Measurements from ENCODE around the gene GPBP1. TPM values are rescaled to one million over a fixed set of nuclear protein-coding genes. Genes with fewer than 3 reads are reported as not detected.

The GPBP1 gene
- total RNA-seq, 2 donors from 2014 or later = 40.2 to 93.0 TPM

DNA sequence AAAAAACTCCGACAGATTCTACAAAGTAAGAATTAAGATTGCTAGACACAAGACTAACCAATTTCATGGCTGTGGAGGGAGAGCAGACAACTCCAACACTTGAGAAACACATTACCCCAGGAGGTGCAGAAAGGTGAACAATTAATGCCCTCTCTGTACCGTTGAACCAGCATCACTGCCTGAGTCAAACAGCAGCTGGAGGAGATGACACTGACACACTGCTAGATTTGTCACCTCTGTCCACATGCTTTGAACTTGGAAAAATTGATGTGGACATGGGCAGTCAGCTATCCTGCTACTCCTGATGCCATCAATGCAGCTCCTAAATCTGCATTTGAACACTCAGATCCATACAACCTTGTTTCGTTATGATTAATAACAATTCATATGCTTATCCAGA lies 51.7 kb downstream of the GPBP1 start:
- TF ChIP-seq, protein P1, sequence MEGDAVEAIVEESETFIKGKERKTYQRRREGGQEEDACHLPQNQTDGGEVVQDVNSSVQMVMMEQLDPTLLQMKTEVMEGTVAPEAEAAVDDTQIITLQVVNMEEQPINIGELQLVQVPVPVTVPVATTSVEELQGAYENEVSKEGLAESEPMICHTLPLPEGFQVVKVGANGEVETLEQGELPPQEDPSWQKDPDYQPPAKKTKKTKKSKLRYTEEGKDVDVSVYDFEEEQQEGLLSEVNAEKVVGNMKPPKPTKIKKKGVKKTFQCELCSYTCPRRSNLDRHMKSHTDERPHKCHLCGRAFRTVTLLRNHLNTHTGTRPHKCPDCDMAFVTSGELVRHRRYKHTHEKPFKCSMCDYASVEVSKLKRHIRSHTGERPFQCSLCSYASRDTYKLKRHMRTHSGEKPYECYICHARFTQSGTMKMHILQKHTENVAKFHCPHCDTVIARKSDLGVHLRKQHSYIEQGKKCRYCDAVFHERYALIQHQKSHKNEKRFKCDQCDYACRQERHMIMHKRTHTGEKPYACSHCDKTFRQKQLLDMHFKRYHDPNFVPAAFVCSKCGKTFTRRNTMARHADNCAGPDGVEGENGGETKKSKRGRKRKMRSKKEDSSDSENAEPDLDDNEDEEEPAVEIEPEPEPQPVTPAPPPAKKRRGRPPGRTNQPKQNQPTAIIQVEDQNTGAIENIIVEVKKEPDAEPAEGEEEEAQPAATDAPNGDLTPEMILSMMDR (IDR thresholded peaks at IDR 0.05) = no peak
- no peaks in the 10 kb centered on the region for H3K36me3 ChIP-seq
- H3K4me3 ChIP-seq = no peak overlapping the region
- no peak overlapping the region for H3K27ac ChIP-seq
- H3K4me1 ChIP-seq (ENCODE audit: control insufficient read depth in 1 of 2, low read depth in 2 of 2) = no peaks in the 10 kb centered on the region
- no peak for ATAC-seq (ENCODE audit: insufficient number of reproducible peaks, low FRiP score, low read depth)
- H3K9me3 ChIP-seq = no peaks in the 10 kb centered on the region
- H3K27me3 ChIP-seq (replicated peaks; ENCODE audit: insufficient read depth) = no peaks in the 10 kb centered on the region
- DNase-seq (ENCODE audit: low spot score) = no peak

DNA sequence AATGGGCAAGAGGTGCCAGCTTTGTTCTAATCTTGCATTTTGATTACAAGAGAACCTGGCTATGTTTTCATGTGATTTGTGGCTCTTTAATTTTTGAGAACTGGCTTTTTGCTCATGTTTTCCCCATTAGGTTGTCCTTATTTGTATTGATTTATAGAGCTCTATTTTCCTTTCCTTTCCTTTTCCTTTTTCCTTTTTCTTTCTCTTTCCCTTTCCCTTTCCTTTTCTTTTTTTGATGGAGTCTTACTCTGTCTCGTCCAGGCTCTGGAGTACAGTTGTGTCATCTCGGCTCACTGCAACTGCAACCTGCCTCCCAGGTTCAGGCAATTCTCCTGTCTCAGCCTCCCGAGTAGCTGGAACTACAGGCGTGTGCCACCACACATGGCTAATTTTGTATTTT lies 55.5 kb downstream of the GPBP1 start:
- Histone ChIP-seq H3K36me3 (no peaks in the 10 kb centered on the region), H3K4me1 (ENCODE audit: control insufficient read depth in 1 of 2, low read depth in 2 of 2) (peaks cover 0 to 12% of the 10 kb centered on the region in 2 donors), H3K4me3 (no peak overlapping the region), H3K27ac (no peak overlapping the region), H3K9me3 (no peaks in the 10 kb centered on the region), H3K27me3 (replicated peaks; ENCODE audit: insufficient read depth) (no peaks in the 10 kb centered on the region)
- TF ChIP-seq, protein P1 (IDR thresholded peaks at IDR 0.05) = no peak
- DNase-seq (ENCODE audit: low spot score) (no peak), ATAC-seq (ENCODE audit: insufficient number of reproducible peaks, low FRiP score, low read depth) (no peak)

DNA sequence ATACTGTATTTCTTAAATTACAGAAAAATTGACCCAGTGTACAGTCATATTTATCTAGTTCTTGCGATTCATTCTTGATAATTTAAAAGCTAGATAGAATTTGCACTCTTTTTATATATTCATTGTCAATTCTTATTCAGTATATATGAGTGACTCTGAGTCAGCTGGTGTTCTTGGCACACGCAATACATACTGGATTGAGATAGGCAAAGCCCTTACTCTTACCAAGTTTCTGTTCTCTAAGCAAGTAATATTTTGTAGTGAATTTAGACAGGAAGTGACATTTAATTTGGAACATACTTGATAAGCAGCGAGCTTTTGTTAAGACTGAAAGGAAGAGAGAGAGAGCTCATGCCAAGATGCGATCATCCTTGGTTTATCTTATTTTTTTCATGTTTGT lies 57.7 kb downstream of the GPBP1 start:
- Histone ChIP-seq H3K27ac (no peak overlapping the region), H3K4me3 (no peak overlapping the region), H3K4me1 (ENCODE audit: control insufficient read depth in 1 of 2, low read depth in 2 of 2) (peaks cover 0 to 12% of the 10 kb centered on the region in 2 donors), H3K27me3 (replicated peaks; ENCODE audit: insufficient read depth) (no peaks in the 10 kb centered on the region), H3K36me3 (no peaks in the 10 kb centered on the region), H3K9me3 (no peaks in the 10 kb centered on the region)
- TF ChIP-seq, protein P1 (IDR thresholded peaks at IDR 0.05) = no peak
- no peak for ATAC-seq (ENCODE audit: insufficient number of reproducible peaks, low FRiP score, low read depth)
- DNase-seq (ENCODE audit: low spot score) = no peak

DNA sequence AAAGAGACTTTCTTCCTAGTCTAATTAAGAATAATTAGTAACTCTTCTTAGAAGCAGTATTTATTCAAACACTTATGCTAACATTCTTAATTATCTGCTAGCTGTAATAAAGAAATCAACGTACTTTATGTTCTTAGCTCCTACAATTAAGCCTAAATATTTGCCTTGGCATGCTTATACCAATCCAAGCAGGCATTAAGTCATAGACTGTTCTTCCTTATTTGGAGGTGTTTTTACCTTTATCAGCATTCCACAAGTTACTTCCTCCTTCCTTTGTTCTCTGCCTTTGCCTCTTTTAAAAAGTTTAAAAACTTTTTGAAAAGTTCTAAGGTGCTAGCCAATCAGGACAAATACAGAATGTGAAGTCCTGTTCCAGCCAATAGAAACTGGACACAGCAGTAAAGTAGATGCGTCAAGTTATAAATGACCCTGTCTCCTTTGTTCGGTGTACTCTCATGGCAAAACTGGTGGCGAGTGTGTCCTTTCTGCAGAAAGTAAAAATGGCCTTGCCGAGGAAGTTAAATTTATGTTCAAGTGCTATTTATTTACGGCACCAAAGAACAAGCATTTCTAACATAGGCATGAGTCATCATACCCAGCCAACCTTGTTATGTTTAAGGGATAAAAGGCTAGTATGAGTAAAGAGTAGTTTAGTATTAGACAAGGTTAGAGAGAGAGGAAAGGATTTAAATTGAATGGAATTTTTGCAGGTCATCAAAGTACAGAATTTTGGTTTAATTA lies 58.6 kb downstream of the GPBP1 start:
- Histone ChIP-seq H3K27me3 (replicated peaks; ENCODE audit: insufficient read depth) (no peaks in the 10 kb centered on the region), H3K27ac (no peak overlapping the region), H3K36me3 (no peaks in the 10 kb centered on the region), H3K4me3 (no peak overlapping the region), H3K4me1 (ENCODE audit: control insufficient read depth in 1 of 2, low read depth in 2 of 2) (peaks cover 0 to 12% of the 10 kb centered on the region in 2 donors), H3K9me3 (no peaks in the 10 kb centered on the region)
- ATAC-seq (ENCODE audit: insufficient number of reproducible peaks, low FRiP score, low read depth) (no peak), DNase-seq (ENCODE audit: low spot score) (no peak)
- TF ChIP-seq, protein P1 (IDR thresholded peaks at IDR 0.05) = no peak

DNA sequence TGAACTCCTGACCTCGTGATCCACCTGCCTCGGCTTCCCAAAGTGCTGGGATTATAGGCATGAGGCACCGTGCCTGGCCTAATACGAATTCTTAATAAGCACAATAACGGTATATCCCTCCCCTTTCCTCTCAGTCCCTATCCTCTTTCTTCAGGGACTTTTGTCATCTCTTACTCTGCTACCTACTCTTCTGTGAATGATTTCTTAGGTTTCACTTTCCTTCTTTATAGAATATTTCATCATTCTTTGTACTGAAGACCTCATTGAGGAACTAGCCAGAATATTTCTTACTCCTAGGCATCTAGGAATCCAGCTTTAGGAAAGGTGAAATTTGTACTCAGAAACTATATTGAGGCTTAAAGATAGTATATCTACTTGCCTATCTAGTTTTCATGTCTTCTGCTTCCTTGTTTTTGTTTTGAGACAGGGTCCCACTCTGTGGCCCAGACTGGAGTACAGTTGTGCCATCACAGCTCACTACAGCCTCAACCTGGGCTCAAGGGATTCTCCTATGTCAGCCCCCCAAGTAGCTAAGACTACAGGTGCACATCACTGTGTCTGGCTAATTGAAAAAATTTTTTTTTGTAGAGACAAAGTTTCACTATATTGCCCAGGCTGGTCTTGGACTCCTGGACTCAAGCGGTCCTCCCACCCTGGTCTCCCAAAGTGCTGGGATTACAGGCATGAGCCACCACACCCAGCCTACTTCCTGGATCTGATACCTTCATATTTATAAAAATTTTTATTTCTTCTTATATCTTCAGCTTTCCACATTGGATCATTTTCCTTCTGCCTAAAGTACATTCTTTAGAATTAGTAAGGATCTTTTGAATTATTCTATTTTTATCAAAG lies 69.7 kb downstream of the GPBP1 start:
- no peak overlapping the region for H3K4me3 ChIP-seq
- H3K4me1 ChIP-seq (ENCODE audit: control insufficient read depth in 1 of 2, low read depth in 2 of 2) = no peaks in the 10 kb centered on the region
- ATAC-seq (ENCODE audit: insufficient number of reproducible peaks, low FRiP score, low read depth) = no peak
- H3K27ac ChIP-seq = no peak overlapping the region
- TF ChIP-seq, protein P1 (IDR thresholded peaks at IDR 0.05) = no peak
- H3K9me3 ChIP-seq = no peaks in the 10 kb centered on the region
- H3K36me3 ChIP-seq = peaks cover 13% of the 10 kb centered on the region
- no peaks in the 10 kb centered on the region for H3K27me3 ChIP-seq (replicated peaks; ENCODE audit: insufficient read depth)
- no peak for DNase-seq (ENCODE audit: low spot score)

Measured in thoracic aorta (tissue), 2 donors.